H9 (cell line): Measurements from ENCODE around the gene ICAM2. TPM values are rescaled to one million over a fixed set of nuclear protein-coding genes. Genes with fewer than 3 reads are reported as not detected.

Source experiments
- DNase-seq: peaks from one replicate; pipeline ENCODE4 v3.0.0-alpha.2; 2017
- H2AFZ ChIP-seq: one replicate; pipeline ENCODE4 v1.6.1; 2013; ENCODE audit warnings: mild to moderate bottlenecking, low read length, control low read depth, moderate library complexity
- H2AK5ac ChIP-seq: 2 replicates; pipeline ENCODE4 v1.6.1; 2013; ENCODE audit warnings: low read length, control low read depth, mixed read lengths; ENCODE audit not compliant: insufficient read length
- H2BK120ac ChIP-seq: one replicate; pipeline ENCODE4 v1.6.1; 2013; ENCODE audit warnings: low read depth, mild to moderate bottlenecking, low read length, control low read depth, inconsistent platforms; ENCODE audit not compliant: poor library complexity, severe bottlenecking
- H2BK12ac ChIP-seq: 2 replicates; pipeline ENCODE4 v1.6.1; 2013; ENCODE audit warnings: low read length, control low read depth, mixed read lengths, low read depth; ENCODE audit not compliant: insufficient read length
- H2BK15ac ChIP-seq: 2 replicates; pipeline ENCODE4 v1.6.1; 2013; ENCODE audit warnings: low read depth, low read length, control low read depth
- H2BK20ac ChIP-seq: one replicate; pipeline ENCODE4 v1.6.1; 2013; ENCODE audit warnings: low read depth, mild to moderate bottlenecking, low read length, control low read depth, inconsistent platforms; ENCODE audit not compliant: poor library complexity, severe bottlenecking
- H2BK5ac ChIP-seq: 2 replicates; pipeline ENCODE4 v1.6.1; 2013; ENCODE audit warnings: low read length, control low read depth, mixed read lengths; ENCODE audit not compliant: insufficient read length
- H3K14ac ChIP-seq: 2 replicates; pipeline ENCODE4 v1.6.1; 2013; ENCODE audit warnings: low read length, control low read depth; ENCODE audit not compliant: insufficient read depth
- H3K18ac ChIP-seq: 2 replicates; pipeline ENCODE4 v1.6.1; 2013; ENCODE audit warnings: low read depth, mild to moderate bottlenecking, mixed read lengths, low read length, control low read depth; ENCODE audit not compliant: insufficient read length
- H3K23ac ChIP-seq: 2 replicates; pipeline ENCODE4 v1.6.1; 2013; ENCODE audit warnings: low read length, control low read depth, mixed read lengths, low read depth; ENCODE audit not compliant: insufficient read length
- H3K23me2 ChIP-seq: 2 replicates; pipeline ENCODE4 v1.6.1; 2013; ENCODE audit warnings: low read depth, mild to moderate bottlenecking, mixed read lengths, low read length, control low read depth; ENCODE audit not compliant: insufficient read length, poor library complexity, severe bottlenecking
- H3K27ac ChIP-seq: 2 replicates; pipeline ENCODE4 v1.5.1; 2013; ENCODE audit warnings: low read length, control low read depth, mixed read lengths, low read depth; ENCODE audit not compliant: insufficient read length
- H3K27me3 ChIP-seq: 2 replicates; pipeline ENCODE4 v1.6.1; 2013; ENCODE audit warnings: low read length, control low read depth, inconsistent platforms; ENCODE audit not compliant: insufficient read depth
- H3K4ac ChIP-seq: 2 replicates; pipeline ENCODE4 v1.6.1; 2013; ENCODE audit warnings: low read depth, mild to moderate bottlenecking, control low read depth, inconsistent platforms, low read length, moderate library complexity
- H3K4me1 ChIP-seq: 2 replicates; pipeline ENCODE4 v1.6.1; 2013; ENCODE audit warnings: low read length, control low read depth, inconsistent platforms; ENCODE audit not compliant: insufficient read depth
- H3K4me2 ChIP-seq: 2 replicates; pipeline ENCODE4 v1.6.1; 2013; ENCODE audit warnings: low read length, control low read depth, mixed read lengths; ENCODE audit not compliant: insufficient read length, insufficient read depth
- H3K56ac ChIP-seq: 2 replicates; pipeline ENCODE4 v1.6.1; 2013; ENCODE audit warnings: low read depth, mild to moderate bottlenecking, mixed read lengths, low read length, control low read depth; ENCODE audit not compliant: insufficient read length
- H3K79me1 ChIP-seq: 2 replicates; pipeline ENCODE4 v1.6.1; 2013; ENCODE audit warnings: low read depth, mild to moderate bottlenecking, moderate library complexity, low read length, control low read depth, inconsistent platforms; ENCODE audit not compliant: insufficient read depth, poor library complexity, severe bottlenecking
- H3K79me2 ChIP-seq: 2 replicates; pipeline ENCODE4 v1.6.1; 2013; ENCODE audit warnings: low read length, control low read depth, inconsistent platforms; ENCODE audit not compliant: insufficient read depth
- H3K9ac ChIP-seq: 2 replicates; pipeline ENCODE4 v1.6.1; 2013; ENCODE audit warnings: low read length, control low read depth, mixed read lengths; ENCODE audit not compliant: insufficient read length; ENCODE audit errors: extremely low read depth
- H3K9me3 ChIP-seq: one replicate; pipeline ENCODE4 v1.6.1; 2013; ENCODE audit warnings: low read depth, low read length, inconsistent platforms; ENCODE audit not compliant: control insufficient read depth
- H3T11ph ChIP-seq: one replicate; pipeline ENCODE4 v1.6.1; 2013; ENCODE audit warnings: mild to moderate bottlenecking, low read length, control low read depth, inconsistent platforms
- H4K20me1 ChIP-seq: one replicate; pipeline ENCODE4 v1.6.1; 2013; ENCODE audit not compliant: control insufficient read depth, insufficient read length, insufficient read depth
- H4K5ac ChIP-seq: 2 replicates; pipeline ENCODE4 v1.6.1; 2013; ENCODE audit warnings: low read depth, mild to moderate bottlenecking, mixed read lengths, low read length, control low read depth; ENCODE audit not compliant: insufficient read length
- H4K8ac ChIP-seq: replicated peaks from 2 replicates; pipeline ENCODE4 v1.6.1; 2013; ENCODE audit warnings: low read length, control low read depth, mixed read lengths, low read depth; ENCODE audit not compliant: insufficient read length
- H4K91ac ChIP-seq: 2 replicates; pipeline ENCODE4 v1.6.1; 2013; ENCODE audit warnings: low read depth, mild to moderate bottlenecking, moderate library complexity, mixed read lengths, low read length, control low read depth; ENCODE audit not compliant: insufficient read length
- H3K27ac Mint-ChIP-seq, 3 experiments: 2 replicates in 2 of 3; 3 replicates in 1 of 3; pipeline ENCODE4 v1.8.0; 2020 to 2021; ENCODE audit warnings: mixed read lengths in 3 of 3, mild to moderate bottlenecking in 1 of 3, moderate library complexity in 1 of 3
- H3K27me3 Mint-ChIP-seq: 2 replicates; pipeline ENCODE4 v1.8.0; 2021; ENCODE audit warnings: low read depth, mild to moderate bottlenecking, moderate library complexity, mixed read lengths
- H3K36me3 Mint-ChIP-seq, 3 experiments: 2 replicates in 2 of 3; 3 replicates in 1 of 3; pipeline ENCODE4 v1.8.0; 2020 to 2021; ENCODE audit warnings: low read depth in 3 of 3, mixed read lengths in 3 of 3; ENCODE audit not compliant: insufficient read depth in 1 of 3
- H3K4me1 Mint-ChIP-seq, 2 experiments: 2 replicates each; pipeline ENCODE4 v1.8.0; 2020; ENCODE audit warnings: mixed read lengths in 2 of 2
- H3K4me3 Mint-ChIP-seq, 2 experiments: 2 replicates in 1 of 2; 3 replicates in 1 of 2; pipeline ENCODE4 v1.8.0; 2020 to 2021; ENCODE audit warnings: mild to moderate bottlenecking in 2 of 2, mixed read lengths in 2 of 2, moderate library complexity in 1 of 2
- H3K9me3 Mint-ChIP-seq, 2 experiments: 2 replicates in 1 of 2; 3 replicates in 1 of 2; pipeline ENCODE4 v1.8.0; 2020; ENCODE audit warnings: mild to moderate bottlenecking in 2 of 2, mixed read lengths in 2 of 2, moderate library complexity in 1 of 2
- CTCF ChIP-seq: fragments of 200-600 bp; sonication (generic); conservative IDR thresholded peaks from 3 replicates; pipeline ENCODE4 v1.8.0; 2021; ENCODE audit warnings: antibody characterized with exemption, mild to moderate bottlenecking
- WGBS: extraction: QIAGEN DNeasy Blood & Tissue Kit; methylation state at CpG from one replicate; pipeline ENCODE4 v1.1.7; 2013; ENCODE audit warnings: missing lambda C conversion rate, low lambda C conversion rate, mixed read lengths; ENCODE audit not compliant: insufficient read length; ENCODE audit errors: extremely low coverage; 5-methylcytosine and 5-hydroxymethylcytosine counted together
- total RNA-seq: library from RNA; stranded (reverse); gene quantifications from 2 replicates; pipeline ENCODE4 v1.2.1, GENCODE V29; 2021

Gene ICAM2
- total RNA-seq, 1 experiment from 2014 or later: 0.28 TPM

GRCh38 chr17:63976702-63977101, 43.7 kb downstream of the ICAM2 start:
- H3K79me1 ChIP-seq: no peaks in the 10 kb centered on the region
- no peak overlapping the region for H3K4ac ChIP-seq
- H4K20me1 ChIP-seq: no peaks in the 10 kb centered on the region
- no peak overlapping the region for H2BK20ac ChIP-seq
- Mint-ChIP-seq H3K27ac (no peak overlapping the region), H3K27me3 (no peaks in the 10 kb centered on the region; the same call in none of the 2 replicates), H3K36me3 (peaks cover 0 to 1% (median under 1%) of the 10 kb centered on the region in 3 experiments; a peak in 2 of 7 replicates), H3K4me1 (peaks cover 7 to 10% of the 10 kb centered on the region in 2 experiments), H3K4me3 (no peak overlapping the region), H3K9me3 (peaks cover 2 to 3% of the 10 kb centered on the region in 2 experiments; a peak in 4 of 5 replicates)
- H3K27me3 ChIP-seq: no peaks in the 10 kb centered on the region
- H2BK120ac ChIP-seq: no peak overlapping the region
- no peak overlapping the region for H2AK5ac ChIP-seq
- H3K56ac ChIP-seq: no peak overlapping the region
- no peak overlapping the region for H4K8ac ChIP-seq
- no peaks in the 10 kb centered on the region for H3K4me1 ChIP-seq
- no peak overlapping the region for H2BK5ac ChIP-seq
- H2AFZ ChIP-seq: no peak overlapping the region
- H3K18ac ChIP-seq: no peak overlapping the region
- no peaks in the 10 kb centered on the region for H3K23me2 ChIP-seq
- no peak overlapping the region for H4K91ac ChIP-seq
- no peak overlapping the region for H2BK15ac ChIP-seq
- H3K14ac ChIP-seq: no peak overlapping the region
- H3K4me2 ChIP-seq: no peak overlapping the region
- no CpG with 5 or more reads among the region's 3 CpGs for WGBS
- H3K27ac ChIP-seq: no peak overlapping the region
- no peak overlapping the region for H3K23ac ChIP-seq
- no peaks in the 10 kb centered on the region for H3K79me2 ChIP-seq
- no peak overlapping the region for H4K5ac ChIP-seq
- no peak overlapping the region for H2BK12ac ChIP-seq
- no peak overlapping the region for H3T11ph ChIP-seq
- peaks cover under 1% of the 10 kb centered on the region for H3K9me3 ChIP-seq
- TF ChIP-seq CTCF: no peak
- no peak for DNase-seq
- no peak overlapping the region for H3K9ac ChIP-seq
